H1 (cell line): ENCODE results near the gene SAMD14. TPM values are rescaled to one million over a fixed set of nuclear protein-coding genes. Genes with fewer than 3 reads are reported as not detected.

ENCODE experiments used
- ATF3 ChIP-seq: IDR thresholded peaks from 2 replicates; pipeline ENCODE4 v1.6.1; 2011; ENCODE audit warnings: low read depth, mild to moderate bottlenecking, low read length; ENCODE audit not compliant: insufficient read depth
- RAD21 ChIP-seq, 2 experiments: IDR thresholded peaks in 1 of 2; conservative IDR thresholded peaks in 1 of 2; 2 replicates each; pipeline ENCODE4 v1.6.1; 2011; ENCODE audit warnings: low read depth in 2 of 2, low read length in 2 of 2, improper control_type of control experiment in 1 of 2, inconsistent platforms in 1 of 2, mild to moderate bottlenecking in 1 of 2, moderate library complexity in 1 of 2
- polyA plus RNA-seq, 7 experiments: library from polyadenylated mRNA; depleted of rRNA in 3 of 7; stranded (reverse) in 5 of 7; unstranded in 2 of 7; fragments of >200 nt in 5 of 7; fragments of 200-250 nt in 2 of 7; gene quantifications; 1 replicate in 5 of 7; 2 replicates in 1 of 7; 4 replicates in 1 of 7; pipeline versions ENCODE4 v1.2.1 to v1.2.3, GENCODE V29; 2011 to 2013; ENCODE audit warnings: missing spikeins in 2 of 7, mixed read lengths in 2 of 7
- total RNA-seq: library from RNA; stranded (reverse); fragmentation: NEBNext Ultra II Directional; extraction: Animal tissue kit (Norgen Biotek cat#: 25700); gene quantifications from 2 replicates; pipeline ENCODE4 v1.2.1, GENCODE V29; 2021

The SAMD14 gene
- total and polyA plus RNA-seq, 2 of the 8 experiments (the other 6 are each of a cell fraction or from before 2014, with no cell fraction given), result 5.7 to 5.8 TPM

DNA sequence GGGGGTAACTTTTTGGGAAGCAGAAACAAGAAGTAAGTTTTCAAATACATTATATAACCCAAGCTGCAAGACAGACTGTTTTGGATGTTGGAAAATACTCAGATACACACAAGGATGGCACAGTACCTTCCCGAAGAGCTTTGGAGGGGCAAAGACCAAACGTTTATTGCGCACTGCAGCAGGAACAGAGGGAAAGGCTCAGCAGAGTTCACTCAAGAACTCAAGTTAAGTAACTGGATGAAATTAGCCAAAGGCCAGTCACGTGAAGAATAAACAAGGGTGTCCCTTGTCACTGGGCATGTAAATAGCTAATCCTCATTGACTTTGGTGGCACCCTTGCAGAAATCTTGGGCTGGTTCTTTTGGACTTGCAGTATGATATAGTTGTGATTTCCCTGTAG is 32.0 kb downstream of the SAMD14 start (continued):
- TF ChIP-seq ATF3, result no peak
- no peak for TF ChIP-seq RAD21 (IDR thresholded peaks at IDR 0.05 in 1 of 2, conservative IDR thresholded peaks at IDR 0.05 in 1 of 2; ENCODE audit: low read depth in 2 of 2, low read length in 2 of 2)
